GM06990 (cell line): Measurements from ENCODE around the gene USP27X.

Source experiments
- DNase-seq: peaks from one replicate; pipeline ENCODE4 v3.0.0-alpha.2; 2011; ENCODE audit not compliant: insufficient read length; ENCODE audit errors: extremely low read depth
- H3K27me3 ChIP-seq: replicated peaks from 2 replicates; pipeline ENCODE4 v1.6.0; 2011; ENCODE audit warnings: low read length; ENCODE audit not compliant: control insufficient read depth, insufficient read depth
- H3K36me3 ChIP-seq: 2 replicates; pipeline ENCODE4 v1.5.1; 2011; ENCODE audit warnings: low read length; ENCODE audit not compliant: control insufficient read depth, insufficient read depth
- H3K4me3 ChIP-seq: replicated peaks from 2 replicates; pipeline ENCODE4 v1.5.1; 2011; ENCODE audit warnings: low read depth, mild to moderate bottlenecking, control low read depth, low read length
- CTCF ChIP-seq: IDR thresholded peaks from 2 replicates; pipeline ENCODE4 v1.5.1; 2011; ENCODE audit warnings: low read length, control low read depth, mild to moderate bottlenecking, inconsistent platforms; ENCODE audit not compliant: insufficient read depth, poor library complexity, severe bottlenecking

Gene USP27X

GRCh38 chrX:49878834-49879655 lies at the start of gene USP27X:
TSS of gene USP27X (plus strand) at chrX:49879484. CDS start at chrX:49880308, 824 bp downstream.
- peak; percentile 86 for DNase-seq

GRCh38 chrX:49838374-49838773 lies 40.9 kb upstream of the USP27X start:
- Histone ChIP-seq H3K36me3 (no peaks in the 10 kb centered on the region), H3K27me3 (no peaks in the 10 kb centered on the region), H3K4me3 (no peak overlapping the region)
- TF ChIP-seq CTCF = peak; percentile 77
- no peak for DNase-seq

More at GRCh38 chrX:49878834-49879655, at the start of gene USP27X:
- Histone ChIP-seq H3K4me3 (peak within 1 kb of the TSS; percentile 67), H3K36me3 (no peaks in the 10 kb centered on the region), H3K27me3 (no peaks in the 10 kb centered on the region)
- peak; percentile 42 for TF ChIP-seq CTCF

GRCh38 chrX:49840679-49841078 lies 38.6 kb upstream of the USP27X start:
- no peak overlapping the region for H3K4me3 ChIP-seq
- no peaks in the 10 kb centered on the region for H3K36me3 ChIP-seq
- peak; percentile 64 for TF ChIP-seq CTCF
- peak; percentile 13 for DNase-seq
- no peaks in the 10 kb centered on the region for H3K27me3 ChIP-seq

GRCh38 chrX:49842621-49843020 lies 36.7 kb upstream of the USP27X start:
- Histone ChIP-seq H3K36me3 (no peaks in the 10 kb centered on the region), H3K4me3 (no peak overlapping the region), H3K27me3 (no peaks in the 10 kb centered on the region)
- TF ChIP-seq CTCF = peak; percentile 13
- no peak for DNase-seq

- no peak for TF ChIP-seq CTCF
- H3K27me3 ChIP-seq = no peaks in the 10 kb centered on the region
- DNase-seq = no peak
- H3K36me3 ChIP-seq = no peaks in the 10 kb centered on the region
- no peak overlapping the region for H3K4me3 ChIP-seq
Measured at GRCh38 chrX:49844611-49845010, 34.7 kb upstream of the USP27X start.
